Liver (tissue), 9 donors: ENCODE data around the gene DERA. TPM values are rescaled to one million over a fixed set of nuclear protein-coding genes. Genes with fewer than 3 reads are reported as not detected.
"Not testable (repeated sequence)": the region's sequence is repeated elsewhere in the genome, so short reads cannot be mapped to it uniquely, and the experiment has no call there.

ENCODE experiments used
- DNase-seq: peaks from one replicate; pipeline ENCODE4 v3.0.0-alpha.2; 2017; ENCODE audit warnings: low spot score
- H3K27ac ChIP-seq, 2 donors: one replicate each; pipeline ENCODE4 v1.7.0; 2013; ENCODE audit warnings: inconsistent platforms in 2 of 2, low read length in 2 of 2, control low read depth in 1 of 2, low read depth in 1 of 2, mild to moderate bottlenecking in 1 of 2
- H3K27me3 ChIP-seq, 4 donors: one replicate each; pipeline versions ENCODE4 v1.6.1 to v1.7.0; 2013; ENCODE audit warnings: low read length in 3 of 4, inconsistent platforms in 1 of 4, mild to moderate bottlenecking in 1 of 4, moderate library complexity in 1 of 4; ENCODE audit not compliant: control insufficient read depth in 4 of 4, insufficient read depth in 4 of 4
- H3K36me3 ChIP-seq, 4 donors: one replicate each; pipeline versions ENCODE4 v1.6.1 to v1.7.0; 2013; ENCODE audit warnings: low read length in 3 of 4, mild to moderate bottlenecking in 3 of 4, low read depth in 1 of 4, moderate library complexity in 1 of 4; ENCODE audit not compliant: control insufficient read depth in 4 of 4, insufficient read depth in 3 of 4
- H3K4me1 ChIP-seq, 4 donors: one replicate each; pipeline versions ENCODE4 v1.6.1 to v1.7.0; 2013; ENCODE audit warnings: low read length in 3 of 4, mild to moderate bottlenecking in 3 of 4, moderate library complexity in 1 of 4; ENCODE audit not compliant: control insufficient read depth in 4 of 4, insufficient read depth in 4 of 4
- H3K4me3 ChIP-seq, 3 donors: one replicate each; pipeline versions ENCODE4 v1.6.1 to v1.7.0; 2013; ENCODE audit warnings: low read length in 3 of 3, control low read depth in 1 of 3, low read depth in 1 of 3, mild to moderate bottlenecking in 1 of 3
- H3K9ac ChIP-seq, 2 donors: one replicate each; pipeline ENCODE4 v1.7.0; 2013; ENCODE audit warnings: low read length in 2 of 2, mild to moderate bottlenecking in 2 of 2, moderate library complexity in 2 of 2, control low read depth in 1 of 2, low read depth in 1 of 2
- H3K9me3 ChIP-seq, 4 donors: one replicate each; pipeline versions ENCODE4 v1.6.1 to v1.7.0; 2013; ENCODE audit warnings: low read length in 3 of 4; ENCODE audit not compliant: control insufficient read depth in 4 of 4
- ATF3 ChIP-seq: IDR thresholded peaks from 2 replicates; pipeline ENCODE4 v1.6.1; 2016; ENCODE audit warnings: antibody characterized with exemption
- CTCF ChIP-seq: fragments of 150-350 bp; IDR thresholded peaks from 2 replicates; pipeline ENCODE4 v1.5.1; 2017; ENCODE audit warnings: improper control_type of control experiment, low read depth, low read length; ENCODE audit not compliant: missing input control
- EGR1 ChIP-seq, 2 donors: IDR thresholded peaks; 2 replicates each; pipeline ENCODE4 v1.6.1; 2016 to 2018; ENCODE audit warnings: antibody characterized with exemption in 2 of 2, low read depth in 2 of 2
- FOXA1 ChIP-seq: IDR thresholded peaks from 2 replicates; pipeline ENCODE4 v1.6.1; 2016; ENCODE audit warnings: antibody characterized with exemption
- FOXA2 ChIP-seq: IDR thresholded peaks from 2 replicates; pipeline ENCODE4 v1.6.1; 2016; ENCODE audit warnings: antibody characterized with exemption
- GABPA ChIP-seq, 2 donors: IDR thresholded peaks in 1 of 2; conservative IDR thresholded peaks in 1 of 2; 2 replicates each; pipeline ENCODE4 v1.6.1; 2016; ENCODE audit warnings: antibody characterized with exemption in 2 of 2, mild to moderate bottlenecking in 1 of 2, moderate library complexity in 1 of 2
- HNF4A ChIP-seq, 2 donors: conservative IDR thresholded peaks; 2 replicates each; pipeline ENCODE4 v1.6.1; 2016; ENCODE audit warnings: antibody characterized with exemption in 2 of 2, mild to moderate bottlenecking in 2 of 2
- HNF4G ChIP-seq: IDR thresholded peaks from 2 replicates; pipeline ENCODE4 v1.6.1; 2016; ENCODE audit warnings: antibody characterized with exemption
- JUND ChIP-seq, 2 donors: IDR thresholded peaks; 2 replicates each; pipeline ENCODE4 v1.6.1; 2016; ENCODE audit warnings: antibody characterized with exemption in 2 of 2
- MAX ChIP-seq: IDR thresholded peaks from 2 replicates; pipeline ENCODE4 v1.6.1; 2016; ENCODE audit warnings: antibody characterized with exemption
- NR2F2 ChIP-seq: IDR thresholded peaks from 2 replicates; pipeline ENCODE4 v1.6.1; 2016; ENCODE audit warnings: antibody characterized with exemption
- RAD21 ChIP-seq, 2 donors: IDR thresholded peaks; 2 replicates each; pipeline ENCODE4 v1.6.1; 2016; ENCODE audit warnings: antibody characterized with exemption in 2 of 2, mild to moderate bottlenecking in 2 of 2
- REST ChIP-seq: IDR thresholded peaks from 2 replicates; pipeline ENCODE4 v1.6.1; 2016; ENCODE audit warnings: antibody characterized with exemption, mild to moderate bottlenecking
- RXRA ChIP-seq, 2 donors: IDR thresholded peaks; 2 replicates each; pipeline ENCODE4 v1.6.1; 2017 to 2018; ENCODE audit warnings: antibody characterized with exemption in 2 of 2, mild to moderate bottlenecking in 1 of 2
- TAF1 ChIP-seq: conservative IDR thresholded peaks from 2 replicates; pipeline ENCODE4 v1.6.1; 2016; ENCODE audit warnings: antibody characterized with exemption, mild to moderate bottlenecking
- YY1 ChIP-seq: IDR thresholded peaks from 2 replicates; pipeline ENCODE4 v1.6.1; 2016; ENCODE audit warnings: antibody characterized with exemption, mild to moderate bottlenecking
- ZBTB33 ChIP-seq: IDR thresholded peaks from 2 replicates; pipeline ENCODE4 v1.6.1; 2016; ENCODE audit warnings: antibody characterized with exemption
- WGBS: extraction: QIAGEN DNeasy Blood & Tissue Kit; methylation state at CpG from one replicate; pipeline ENCODE4 v1.1.7; 2013; 5-methylcytosine and 5-hydroxymethylcytosine counted together
- polyA plus RNA-seq, 2 donors: library from polyadenylated mRNA; stranded (reverse) in 1 of 2; unstranded in 1 of 2; fragments of 200-250 nt in 1 of 2; fragments of >200 nt in 1 of 2; fragmentation: Nextera tagmentation in 1 of 2; extraction: Ambion mirVana in 1 of 2; gene quantifications; one replicate each; pipeline versions ENCODE4 v1.2.1 to v1.2.3, GENCODE V29; 2013 to 2015
- total RNA-seq, 2 donors: library from RNA; depleted of rRNA; stranded (reverse); fragments of >200 nt; gene quantifications; one replicate each; pipeline ENCODE4 v1.2.3, GENCODE V29; 2014
- donor health status: healthy.
- donor health status: healthy.
- donor health status: healthy.
- donor health status: healthy.
- donor health status: healthy.

DERA gene
- total and polyA plus RNA-seq, 4 donors: 32.9 to 65.2 (median 52.4) TPM

GRCh38 chr12:16048511-16048910 lies 137.4 kb downstream of the DERA start:
- DNase-seq: no peak
- Histone ChIP-seq H3K27ac (no peak overlapping the region), H3K36me3 (no peaks in the 10 kb centered on the region), H3K27me3 (no peaks in the 10 kb centered on the region), H3K4me3 (no peak overlapping the region), H3K9me3 (peaks cover 0 to 3% (median 2%) of the 10 kb centered on the region in 4 donors), H3K4me1 (no peaks in the 10 kb centered on the region), H3K9ac (no peak overlapping the region)
- 95% methylated on average over 2 of the region's 2 CpGs for WGBS
- TF ChIP-seq GABPA (IDR thresholded peaks at IDR 0.05 in 1 of 2, conservative IDR thresholded peaks at IDR 0.05 in 1 of 2) (no peak), ZBTB33 (no peak)

GRCh38 chr12:16056910-16057309 lies 145.8 kb downstream of the DERA start:
- H3K27me3 ChIP-seq: no peaks in the 10 kb centered on the region
- H3K36me3 ChIP-seq: no peaks in the 10 kb centered on the region
- DNase-seq: no peak
- no peak overlapping the region for H3K27ac ChIP-seq
- H3K4me1 ChIP-seq: no peaks in the 10 kb centered on the region
- no peak overlapping the region for H3K9ac ChIP-seq
- TF ChIP-seq ATF3 (no peak), EGR1 (IDR thresholded peaks at IDR 0.05; ENCODE audit: low read depth in 2 of 2) (no peak), JUND (IDR thresholded peaks at IDR 0.05) (no peak), ZBTB33 (no peak), GABPA (IDR thresholded peaks at IDR 0.05 in 1 of 2, conservative IDR thresholded peaks at IDR 0.05 in 1 of 2) (no peak), REST (no peak), HNF4A (conservative IDR thresholded peaks at IDR 0.05) (no peak), YY1 (no peak), NR2F2 (no peak), TAF1 (no peak), RXRA (IDR thresholded peaks at IDR 0.05) (no peak), MAX (no peak), FOXA1 (no peak), RAD21 (IDR thresholded peaks at IDR 0.05) (no peak), FOXA2 (no peak), HNF4G (no peak), CTCF (no peak)
- H3K4me3 ChIP-seq: no peak overlapping the region
- 85% methylated on average over 6 of the region's 6 CpGs for WGBS
- no peaks in the 10 kb centered on the region for H3K9me3 ChIP-seq

GRCh38 chr12:16057351-16057751 lies 146.2 kb downstream of the DERA start:
- H3K4me1 ChIP-seq, H3K4me3 ChIP-seq, H3K27ac ChIP-seq, DNase-seq, H3K27me3 ChIP-seq, H3K36me3 ChIP-seq, H3K9me3 ChIP-seq, H3K9ac ChIP-seq: not testable (repeated sequence)
- WGBS: 92% methylated on average over 34 of the region's 34 CpGs
